Activated T-helper 9 cell treated with anti-CD3 and anti-CD28 coated beads, Interleukin-2, amount 50 U/mL, for 16 hours (primary cell): Measurements from ENCODE around the gene CCDC24.

Experiments used
- DNase-seq: peaks from one replicate; pipeline ENCODE4 v3.0.0-alpha.2; 2020; ENCODE audit warnings: low read depth

The CCDC24 gene

GRCh38 chr1:44044071-44044801 lies 52.8 kb downstream of the CCDC24 start:
- DNase-seq: no peak

GRCh38 chr1:44045064-44045463 lies 53.7 kb downstream of the CCDC24 start:
- no peak for DNase-seq
